NCI-H1930 (cell line): Measurements from ENCODE around the gene CHRM2.
A peak's percentile ranks its signal among the peaks of the same experiment; 100 is the strongest.

Experiments used
- DNase-seq, 2 experiments: peaks; one replicate each; lab custom pipeline; 2025; lab: John Stamatoyannopoulos, UW

CHRM2 gene

DNA sequence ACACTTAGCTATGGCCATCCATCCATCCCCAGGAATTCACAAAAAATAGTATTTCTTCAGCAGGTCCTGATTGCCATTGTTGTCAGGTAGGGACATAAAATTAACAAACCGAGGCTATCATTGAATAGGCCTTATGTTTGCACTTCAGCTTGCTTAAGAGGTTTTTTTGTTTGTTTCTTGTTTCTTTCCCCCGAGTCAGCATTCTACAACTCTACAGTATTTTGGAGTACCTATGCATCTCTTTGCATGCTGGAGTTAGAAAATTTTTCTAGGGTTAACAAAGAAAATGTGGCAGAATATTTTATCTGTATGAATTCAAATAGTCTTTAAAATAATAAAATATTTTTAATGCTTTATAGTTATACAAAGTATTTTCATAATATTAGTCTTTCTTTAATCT is 26.3 kb downstream of the CHRM2 start:
- no peak for DNase-seq

GRCh38 chr7:136897676-136898075 is 29.2 kb downstream of the CHRM2 start:
- DNase-seq, result no peak

DNA sequence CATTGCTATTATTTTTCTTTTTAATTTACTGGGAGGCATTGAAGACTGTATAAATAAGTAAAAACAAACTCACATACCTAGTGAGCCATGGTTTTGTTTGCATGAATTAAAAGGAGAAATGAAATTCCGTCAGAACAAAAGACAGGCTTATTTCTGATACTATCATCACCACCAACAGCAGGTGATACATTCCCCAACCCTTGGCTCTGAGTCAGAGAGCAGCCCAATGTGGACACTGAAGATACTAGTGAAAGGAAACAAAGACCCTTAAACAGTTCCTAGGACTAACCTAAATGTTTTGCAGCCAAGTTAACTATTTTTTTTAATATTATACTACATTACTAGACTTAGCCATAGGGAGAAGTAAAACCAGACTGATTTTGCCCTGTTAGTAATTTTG is 31.6 kb downstream of the CHRM2 start:
- no peak for DNase-seq

GRCh38 chr7:136910771-136911170 is 42.3 kb downstream of the CHRM2 start:
- DNase-seq, result no peak

GRCh38 chr7:136911344-136911743 is 42.9 kb downstream of the CHRM2 start:
- DNase-seq, result no peak

DNA sequence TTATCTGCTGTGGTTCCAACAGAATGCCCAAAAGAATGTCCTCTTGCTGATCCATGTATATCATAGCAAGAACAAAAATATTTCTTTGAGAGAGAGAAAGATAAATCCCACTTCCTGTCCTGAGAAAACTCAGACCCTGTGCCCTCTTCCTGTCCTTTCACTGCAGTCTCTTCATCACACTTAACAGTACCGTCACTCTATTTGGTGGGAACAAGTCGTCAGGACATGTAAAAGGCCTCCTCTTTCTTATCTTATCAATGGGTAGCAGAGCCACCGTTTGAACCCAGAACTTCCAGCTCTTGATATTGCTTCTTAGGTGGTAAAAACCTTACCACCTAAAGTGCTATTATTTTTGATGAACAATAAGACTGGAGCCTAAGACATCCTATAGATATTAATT is 43.9 kb downstream of the CHRM2 start:
- no peak for DNase-seq

DNA sequence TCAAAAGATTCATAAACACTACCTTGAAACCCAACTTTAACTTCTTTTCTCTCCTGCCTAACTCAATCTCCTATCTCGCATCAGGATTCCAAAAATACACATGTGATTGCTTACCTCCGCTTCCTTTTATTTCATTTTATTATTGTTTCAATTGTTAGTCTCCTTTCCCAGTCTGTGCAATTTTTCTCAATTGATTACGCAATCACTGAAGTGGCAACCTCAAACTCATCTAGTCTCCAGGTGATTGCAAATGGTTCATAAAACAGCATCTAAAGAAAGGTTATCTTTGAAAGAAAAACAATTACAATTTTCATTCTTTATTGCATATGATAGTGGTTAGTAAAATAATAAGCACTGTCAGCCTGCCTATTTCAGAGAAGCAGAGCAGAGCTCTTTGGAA is 45.6 kb downstream of the CHRM2 start:
- peak in 1 of 2 experiments; percentile 41 for DNase-seq

GRCh38 chr7:136919820-136920219 is 51.4 kb downstream of the CHRM2 start:
- DNase-seq, result no peak

GRCh38 chr7:136923111-136923667 is 54.7 kb downstream of the CHRM2 start:
- DNase-seq, result no peak

GRCh38 chr7:136925044-136925443 is 56.6 kb downstream of the CHRM2 start:
- DNase-seq, result no peak

GRCh38 chr7:136925556-136925955 is 57.1 kb downstream of the CHRM2 start:
- no peak for DNase-seq

- DNase-seq, result no peak
These were observed 62.9 kb downstream of the CHRM2 start for GRCh38 chr7:136931169-136931867.

- no peak for DNase-seq
These were observed 69.0 kb downstream of the CHRM2 start for GRCh38 chr7:136937436-136937835.

DNA sequence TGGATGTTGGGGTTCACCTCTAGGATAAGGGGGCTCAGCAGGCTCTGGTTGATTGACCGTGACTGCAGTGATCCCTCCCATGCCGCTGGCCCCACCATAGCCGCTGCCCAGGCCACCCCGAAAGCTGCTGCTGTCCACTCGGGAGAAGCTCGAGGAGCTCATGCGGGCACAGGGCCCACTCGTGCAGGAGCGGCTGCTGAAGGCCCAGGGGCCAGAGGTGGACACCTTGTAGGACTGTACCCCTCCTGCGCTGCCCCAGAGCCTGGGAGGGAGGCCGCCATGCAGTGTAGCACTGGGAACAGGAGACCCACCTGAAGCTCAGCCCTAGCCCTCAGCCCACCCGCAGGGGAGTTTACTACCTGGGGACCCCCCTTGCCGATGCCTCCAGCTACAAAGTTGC is 70.0 kb downstream of the CHRM2 start:
- DNase-seq, result no peak

GRCh38 chr7:136940122-136940521 is 71.7 kb downstream of the CHRM2 start:
- DNase-seq, result no peak

GRCh38 chr7:136940917-136941316 is 72.5 kb downstream of the CHRM2 start:
- DNase-seq, result no peak

- DNase-seq, result no peak
These were observed 73.4 kb downstream of the CHRM2 start for GRCh38 chr7:136941816-136942215.

- no peak for DNase-seq
These were observed 73.9 kb downstream of the CHRM2 start for GRCh38 chr7:136942401-136942800.

GRCh38 chr7:136942994-136943393 is 74.5 kb downstream of the CHRM2 start:
- no peak for DNase-seq

GRCh38 chr7:136947347-136947746 is 78.9 kb downstream of the CHRM2 start:
- DNase-seq, result no peak

GRCh38 chr7:136950331-136950730 is 81.9 kb downstream of the CHRM2 start:
- DNase-seq, result no peak

GRCh38 chr7:136953386-136953785 is 84.9 kb downstream of the CHRM2 start:
- no peak for DNase-seq

- DNase-seq, result no peak
These were observed 87.8 kb downstream of the CHRM2 start for GRCh38 chr7:136956232-136956631.

- no peak for DNase-seq
These were observed 88.2 kb downstream of the CHRM2 start for GRCh38 chr7:136956671-136957070.
